CD4-positive, alpha-beta T cell (primary cell): Measurements from ENCODE around the gene COL18A1. TPM values are rescaled to one million over a fixed set of nuclear protein-coding genes. Genes with fewer than 3 reads are reported as not detected.
"Not testable (repeated sequence)": the region's sequence is repeated elsewhere in the genome, so short reads cannot be mapped to it uniquely, and the experiment has no call there.

Experiments
- ATAC-seq: fragments of 200-7000 bp; cut with Tn5 transposase; one replicate; pipeline ENCODE4 v1.10.0; 2022; ENCODE audit warnings: mild to moderate bottlenecking; ENCODE audit not compliant: poor library complexity
- CTCF ChIA-PET: fragments of 350-600 bp; sonication (Branson Sonifier 250); formaldehyde crosslinking; loops from one replicate; lab custom pipeline; 2021; ENCODE audit warnings: antibody characterized with exemption, inconsistent platforms; lab: Charles Lee
- POLR2A ChIA-PET: fragments of 350-600 bp; sonication (Branson Sonifier 250); formaldehyde crosslinking; loops from one replicate; lab custom pipeline; 2021; ENCODE audit warnings: antibody characterized with exemption, inconsistent platforms; lab: Charles Lee
- DNase-seq, 14 experiments: peaks; one replicate each; pipeline ENCODE4 v3.0.0-alpha.2; 2013 to 2020; ENCODE audit warnings: mixed read lengths in 2 of 14
- H3K27ac ChIP-seq, 2 donors: one replicate each; pipeline versions ENCODE4 v1.5.1 to v1.7.0; 2013; ENCODE audit warnings: low read length in 2 of 2, low read depth in 1 of 2, mild to moderate bottlenecking in 1 of 2
- H3K27me3 ChIP-seq, 2 experiments: 1 replicate in 1 of 2; 2 replicates in 1 of 2; pipeline versions ENCODE4 v1.6.1 to v1.7.0; 2013; ENCODE audit warnings: low read length in 2 of 2, control low read depth in 1 of 2, mild to moderate bottlenecking in 1 of 2, moderate library complexity in 1 of 2; ENCODE audit not compliant: insufficient read depth in 2 of 2, control insufficient read depth in 1 of 2
- H3K36me3 ChIP-seq: one replicate; pipeline ENCODE4 v1.6.1; 2013; ENCODE audit warnings: low read length, control low read depth; ENCODE audit not compliant: insufficient read depth
- H3K4me1 ChIP-seq: one replicate; pipeline ENCODE4 v1.6.1; 2013; ENCODE audit warnings: low read length, control low read depth; ENCODE audit not compliant: insufficient read depth
- H3K4me3 ChIP-seq: one replicate; pipeline ENCODE4 v1.5.1; 2013; ENCODE audit warnings: mild to moderate bottlenecking, low read length, moderate library complexity
- H3K9me3 ChIP-seq, 2 experiments: 1 replicate in 1 of 2; 2 replicates in 1 of 2; pipeline versions ENCODE4 v1.6.1 to v1.7.0; 2013; ENCODE audit warnings: low read length in 2 of 2, mild to moderate bottlenecking in 2 of 2, control low read depth in 1 of 2, moderate library complexity in 1 of 2; ENCODE audit not compliant: control insufficient read depth in 1 of 2, insufficient read depth in 1 of 2
- H3K27ac Mint-ChIP-seq: one replicate; pipeline ENCODE4 v1.8.0; 2020; ENCODE audit warnings: mixed read lengths
- H3K27me3 Mint-ChIP-seq: one replicate; pipeline ENCODE4 v1.8.0; 2021; ENCODE audit warnings: mixed read lengths
- H3K36me3 Mint-ChIP-seq: one replicate; pipeline ENCODE4 v1.8.0; 2021; ENCODE audit warnings: low read depth, mixed read lengths
- H3K4me1 Mint-ChIP-seq: one replicate; pipeline ENCODE4 v1.8.0; 2021; ENCODE audit warnings: low read depth, mixed read lengths
- H3K4me3 Mint-ChIP-seq: one replicate; pipeline ENCODE4 v1.8.0; 2020; ENCODE audit warnings: mild to moderate bottlenecking, mixed read lengths
- H3K9me3 Mint-ChIP-seq: one replicate; pipeline ENCODE4 v1.8.0; 2020; ENCODE audit warnings: mixed read lengths
- intact Hi-C, 2 experiments: fragments of 100-400 bp; cut with DNase I in 1 of 2; cut with micrococcal nuclease in 1 of 2; formaldehyde crosslinking; loops; one replicate each; pipeline versions ENCODE4 v1.15.1 to v1.9.0; 2023 to 2025; cut with DNase I, micrococcal nuclease
- total RNA-seq, 174 experiments: library from RNA in 2 of 174; stranded (reverse) in 2 of 174; gene quantifications; one replicate each; pipeline ENCODE4 v1.2.3 and lab custom pipeline; 2021 to 2026
- TF ChIP-seq, protein P1 (sequence below): fragments of 200-600 bp; IDR thresholded peaks from one replicate; pipeline ENCODE4 v1.8.0; 2022; ENCODE audit warnings: antibody characterized with exemption, mild to moderate bottlenecking

COL18A1 gene
- total RNA-seq, 2 experiments from 2014 or later = 15.2 to 16.0 TPM

- Histone ChIP-seq H3K4me3 (no peak overlapping the region), H3K9me3 (peaks cover 0 to 6% of the 10 kb centered on the region in 2 experiments), H3K4me1 (peaks cover 24% of the 10 kb centered on the region), H3K36me3 (peaks cover 32% of the 10 kb centered on the region), H3K27ac (no peak overlapping the region), H3K27me3 (no peaks in the 10 kb centered on the region)
- ATAC-seq (no peak), DNase-seq (no peak)
- ChIA-PET POLR2A (no interaction called here), CTCF (no interaction called here)
- peaks cover 22% of the 10 kb centered on the region for H3K36me3 Mint-ChIP-seq
- TF ChIP-seq, protein P1, sequence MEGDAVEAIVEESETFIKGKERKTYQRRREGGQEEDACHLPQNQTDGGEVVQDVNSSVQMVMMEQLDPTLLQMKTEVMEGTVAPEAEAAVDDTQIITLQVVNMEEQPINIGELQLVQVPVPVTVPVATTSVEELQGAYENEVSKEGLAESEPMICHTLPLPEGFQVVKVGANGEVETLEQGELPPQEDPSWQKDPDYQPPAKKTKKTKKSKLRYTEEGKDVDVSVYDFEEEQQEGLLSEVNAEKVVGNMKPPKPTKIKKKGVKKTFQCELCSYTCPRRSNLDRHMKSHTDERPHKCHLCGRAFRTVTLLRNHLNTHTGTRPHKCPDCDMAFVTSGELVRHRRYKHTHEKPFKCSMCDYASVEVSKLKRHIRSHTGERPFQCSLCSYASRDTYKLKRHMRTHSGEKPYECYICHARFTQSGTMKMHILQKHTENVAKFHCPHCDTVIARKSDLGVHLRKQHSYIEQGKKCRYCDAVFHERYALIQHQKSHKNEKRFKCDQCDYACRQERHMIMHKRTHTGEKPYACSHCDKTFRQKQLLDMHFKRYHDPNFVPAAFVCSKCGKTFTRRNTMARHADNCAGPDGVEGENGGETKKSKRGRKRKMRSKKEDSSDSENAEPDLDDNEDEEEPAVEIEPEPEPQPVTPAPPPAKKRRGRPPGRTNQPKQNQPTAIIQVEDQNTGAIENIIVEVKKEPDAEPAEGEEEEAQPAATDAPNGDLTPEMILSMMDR = no peak
- no peak overlapping the region for H3K4me3 Mint-ChIP-seq
- no peaks in the 10 kb centered on the region for H3K9me3 Mint-ChIP-seq
- intact Hi-C loops = no loop called here
- peaks cover 7% of the 10 kb centered on the region for H3K4me1 Mint-ChIP-seq
- H3K27me3 Mint-ChIP-seq = no peaks in the 10 kb centered on the region
- H3K27ac Mint-ChIP-seq = no peak overlapping the region
Observed at GRCh38 chr21:45528981-45529784, 124.2 kb downstream of the COL18A1 start.

DNA sequence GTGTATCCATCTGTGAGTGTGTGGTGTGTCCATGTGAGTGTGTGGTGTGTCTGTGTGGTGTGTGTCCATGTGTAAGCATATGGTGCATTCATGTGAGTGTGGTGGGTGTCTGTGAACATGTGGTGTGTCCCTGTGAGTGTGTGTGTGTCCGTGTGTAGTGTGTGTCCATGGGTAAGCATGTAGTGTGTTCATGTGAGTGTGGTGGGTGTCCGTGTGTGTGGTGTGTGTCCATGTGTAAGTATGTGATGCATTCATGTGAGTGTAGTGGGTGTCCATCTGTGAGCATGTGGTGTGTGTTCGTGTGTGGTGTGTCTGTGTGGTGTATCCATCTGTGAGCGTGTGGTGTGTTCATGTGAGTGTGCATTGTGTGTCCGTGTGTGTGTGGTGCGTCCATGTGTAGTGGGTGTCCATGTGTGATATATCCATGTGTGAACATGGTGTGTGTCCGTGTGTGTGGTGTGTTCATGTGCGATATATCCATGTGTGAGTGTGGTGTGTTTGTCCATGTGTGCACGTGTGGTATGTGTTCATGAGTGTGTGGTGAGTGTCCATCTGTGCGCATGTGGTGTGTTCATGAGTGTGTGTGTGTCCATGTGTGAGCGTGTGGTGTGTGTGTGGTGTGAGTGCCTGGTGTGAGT, 124.9 kb downstream of the COL18A1 start:
- POLR2A ChIA-PET = no interaction called here
- Histone ChIP-seq H3K27me3 (no peaks in the 10 kb centered on the region), H3K27ac (no peak overlapping the region), H3K36me3 (peaks cover 29% of the 10 kb centered on the region), H3K4me1 (peaks cover 24% of the 10 kb centered on the region), H3K4me3 (no peak overlapping the region), H3K9me3 (peaks cover 0 to 6% of the 10 kb centered on the region in 2 experiments)
- TF ChIP-seq, protein P1 = no peak
- intact Hi-C loops = no loop called here
- Mint-ChIP-seq H3K4me3 (no peak overlapping the region), H3K27me3 (no peaks in the 10 kb centered on the region), H3K4me1 (peaks cover 7% of the 10 kb centered on the region), H3K27ac (no peak overlapping the region), H3K9me3 (no peaks in the 10 kb centered on the region), H3K36me3 (peaks cover 22% of the 10 kb centered on the region)
- no peak for DNase-seq
- ATAC-seq = no peak
- CTCF ChIA-PET = no interaction called here

DNA sequence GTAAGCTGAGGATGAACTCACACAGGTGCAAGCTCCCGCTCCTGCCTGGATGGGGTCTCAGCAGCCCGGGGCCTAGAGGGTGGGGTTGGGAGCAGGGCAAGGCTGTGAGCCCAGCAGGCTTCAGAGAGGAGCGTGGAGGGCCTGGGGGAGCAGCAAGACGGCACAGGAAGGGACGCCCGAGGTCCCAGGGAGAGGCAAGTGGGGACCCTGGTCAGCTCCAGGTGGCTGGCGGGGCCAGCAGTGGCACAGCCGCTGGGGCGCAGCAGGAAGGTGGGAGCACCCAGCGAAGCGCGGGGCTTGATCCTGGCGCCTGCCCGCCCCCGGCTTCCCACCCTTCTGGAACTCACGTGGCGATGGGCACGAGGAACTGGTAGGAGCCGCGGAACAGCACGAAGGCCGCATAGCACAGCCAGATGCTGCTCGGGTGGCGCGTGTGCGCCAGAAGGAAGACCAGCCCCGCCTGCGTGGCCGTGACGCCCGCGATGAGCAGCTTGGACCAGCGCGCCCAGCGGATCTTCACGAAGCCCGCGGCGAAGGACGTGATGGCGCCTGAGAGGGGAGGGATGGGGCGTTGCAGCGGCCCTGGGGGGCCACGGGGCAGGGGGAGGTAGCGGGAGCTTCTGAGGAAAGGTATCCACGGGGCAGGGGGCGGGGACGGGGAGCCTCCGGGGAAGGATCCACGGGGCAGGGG, 125.6 kb downstream of the COL18A1 start:
- Mint-ChIP-seq H3K4me3 (no peak overlapping the region), H3K9me3 (no peaks in the 10 kb centered on the region), H3K27me3 (no peaks in the 10 kb centered on the region), H3K4me1 (peaks cover 7% of the 10 kb centered on the region), H3K27ac (no peak overlapping the region), H3K36me3 (peaks cover 22% of the 10 kb centered on the region)
- Histone ChIP-seq H3K36me3 (peaks cover 25% of the 10 kb centered on the region), H3K9me3 (peaks cover 0 to 6% of the 10 kb centered on the region in 2 experiments), H3K4me1 (peaks cover 26% of the 10 kb centered on the region), H3K27ac (no peak overlapping the region), H3K4me3 (no peak overlapping the region), H3K27me3 (no peaks in the 10 kb centered on the region)
- TF ChIP-seq, protein P1 = no peak
- DNase-seq = no peak
- ChIA-PET POLR2A (no interaction called here), CTCF (no interaction called here)
- no peak for ATAC-seq
- intact Hi-C loops = no loop called here

DNA sequence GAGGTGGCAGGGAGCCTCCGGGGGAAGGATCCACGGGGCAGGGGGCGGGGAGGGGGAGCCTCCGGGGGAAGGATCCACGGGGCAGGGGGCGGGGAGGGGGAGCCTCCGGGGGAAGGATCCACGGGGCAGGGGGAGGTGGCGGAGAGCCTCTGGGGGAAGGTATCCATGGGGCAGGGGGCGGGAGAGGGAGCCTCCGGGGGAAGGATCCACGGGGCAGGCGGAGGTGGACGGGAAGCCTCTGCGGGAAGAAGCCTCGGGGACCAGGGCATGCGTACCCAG, 126.1 kb downstream of the COL18A1 start:
- intact Hi-C loops, CTCF ChIA-PET: not testable (repeated sequence)

More for the DNA sequence above, 126.1 kb downstream of the COL18A1 start:
- peaks cover 23% of the 10 kb centered on the region for H3K36me3 Mint-ChIP-seq
- H3K27ac ChIP-seq, POLR2A ChIA-PET, H3K4me1 Mint-ChIP-seq, DNase-seq, H3K9me3 ChIP-seq, H3K4me3 Mint-ChIP-seq, H3K27ac Mint-ChIP-seq, H3K4me3 ChIP-seq, H3K27me3 Mint-ChIP-seq, H3K9me3 Mint-ChIP-seq, H3K27me3 ChIP-seq, ATAC-seq: not testable (repeated sequence)
- peaks cover 25% of the 10 kb centered on the region for H3K36me3 ChIP-seq
- peaks cover 30% of the 10 kb centered on the region for H3K4me1 ChIP-seq
